GM21737 (cell line): ENCODE data around the gene SIDT2.
"Not testable (repeated sequence)": the region's sequence is repeated elsewhere in the genome, so short reads cannot be mapped to it uniquely, and the experiment has no call there.

Source experiments
- ATAC-seq: cut with Tn5 transposase; IDR thresholded peaks from one replicate; pipeline ENCODE4 v1.9.1; 2021; ENCODE audit warnings: mild to moderate bottlenecking, moderate library complexity; ENCODE audit not compliant: unreplicated experiment

SIDT2 gene

GRCh38 chr11:117171404-117172061, 7.0 kb upstream of the SIDT2 start:
- ATAC-seq = no peak

- no peak for ATAC-seq
Measured at GRCh38 chr11:117172724-117173421, 5.7 kb upstream of the SIDT2 start.

DNA sequence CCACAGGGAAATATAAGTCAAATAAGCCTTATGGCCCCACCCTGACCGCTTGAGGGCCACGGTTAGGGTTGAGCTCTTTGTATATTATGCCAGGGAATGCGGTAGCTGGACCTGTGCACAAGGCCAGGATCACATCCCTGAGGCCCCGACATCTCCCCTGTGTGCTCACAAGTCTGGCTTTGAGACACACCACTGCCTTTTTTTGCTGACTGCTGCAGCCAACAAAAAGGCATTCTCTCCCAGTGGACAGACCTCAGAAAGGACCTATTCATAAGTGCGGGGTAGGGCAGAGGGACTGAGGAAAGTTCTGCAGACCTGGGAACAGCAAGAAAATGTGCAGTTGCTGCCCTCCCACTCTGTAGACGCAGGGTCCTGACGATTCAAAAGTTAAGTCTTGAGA, 3.4 kb upstream of the SIDT2 start:
- no peak for ATAC-seq

GRCh38 chr11:117175781-117176180, 2.8 kb upstream of the SIDT2 start:
- ATAC-seq = no peak

DNA sequence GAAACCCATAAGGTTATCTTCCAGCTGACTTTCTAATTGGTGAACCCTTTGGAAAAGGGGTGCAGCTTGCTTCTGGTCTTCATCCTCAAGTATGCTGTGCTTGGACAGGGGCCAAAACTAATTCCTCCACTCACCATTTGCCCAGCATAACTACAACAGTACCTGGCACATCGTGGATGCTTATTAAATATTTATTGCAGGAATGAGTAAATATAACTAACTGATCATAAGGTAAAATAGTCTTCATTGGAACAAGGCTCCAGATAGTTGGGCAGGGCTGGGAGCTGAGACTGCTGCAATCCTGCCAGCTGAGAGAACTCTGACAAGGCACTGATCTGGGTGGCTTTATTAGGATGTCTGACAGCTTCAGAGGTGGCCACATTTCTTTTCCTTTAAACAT, 2.4 kb upstream of the SIDT2 start:
- no peak for ATAC-seq

DNA sequence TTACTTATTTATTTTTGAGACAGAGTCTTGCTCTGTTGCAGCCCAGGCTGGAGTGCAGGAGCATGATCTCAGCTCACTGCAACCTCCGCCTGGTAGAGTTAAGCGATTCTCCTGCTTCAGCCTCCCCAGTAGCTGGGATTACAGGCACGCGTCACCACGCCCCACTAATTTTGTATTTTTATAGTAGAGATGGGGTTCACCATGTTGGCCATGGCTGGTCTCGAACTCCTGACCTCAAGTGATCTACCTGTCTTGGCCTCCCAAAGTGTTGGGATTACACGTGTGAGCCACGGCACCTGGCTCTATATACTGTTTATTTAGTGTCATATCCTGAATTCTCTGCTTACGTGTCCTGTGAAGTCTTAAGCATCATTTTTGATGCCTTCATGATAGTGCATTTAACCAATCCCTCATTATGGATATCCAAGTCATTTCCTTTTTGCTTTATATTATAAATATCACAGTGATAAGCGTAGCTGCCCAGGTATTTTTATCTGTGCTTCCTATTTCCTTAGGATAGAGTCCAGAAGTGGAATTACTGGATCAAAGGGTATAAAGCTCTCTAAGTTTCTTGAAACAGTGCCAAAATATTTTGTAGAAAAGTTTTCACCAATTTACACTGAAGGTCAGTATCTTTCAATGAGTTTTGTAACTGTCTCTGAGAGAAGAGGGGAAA, 871 bp upstream of the SIDT2 start:
- no peak for ATAC-seq

- ATAC-seq = peak; percentile 15
Measured at GRCh38 chr11:117179048-117179999, 781 bp downstream of the SIDT2 start.

DNA sequence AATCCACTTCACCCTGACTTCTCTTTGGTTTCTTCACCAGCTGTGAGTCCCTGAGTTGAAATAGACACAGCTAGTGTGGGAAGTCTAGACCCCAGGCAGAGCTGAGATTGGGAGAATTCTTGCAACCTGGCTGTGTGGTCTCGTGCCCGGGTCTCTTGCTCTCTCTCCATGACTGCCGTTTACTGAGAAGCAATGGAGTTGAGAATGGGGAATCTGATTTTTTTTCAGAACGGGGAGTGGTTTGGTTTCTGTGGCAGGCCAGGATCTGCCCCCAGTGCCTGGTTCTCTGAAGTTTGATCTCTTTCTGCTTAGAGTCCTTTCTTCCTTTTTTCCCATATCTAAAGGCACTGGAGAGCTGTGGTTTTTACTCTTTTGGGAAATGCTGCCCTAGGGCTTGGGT, 1.5 kb downstream of the SIDT2 start:
- ATAC-seq = no peak

- no peak for ATAC-seq
Measured at GRCh38 chr11:117180661-117181585, 2.4 kb downstream of the SIDT2 start.

- ATAC-seq = no peak
Measured at GRCh38 chr11:117181586-117182550, 3.3 kb downstream of the SIDT2 start.

DNA sequence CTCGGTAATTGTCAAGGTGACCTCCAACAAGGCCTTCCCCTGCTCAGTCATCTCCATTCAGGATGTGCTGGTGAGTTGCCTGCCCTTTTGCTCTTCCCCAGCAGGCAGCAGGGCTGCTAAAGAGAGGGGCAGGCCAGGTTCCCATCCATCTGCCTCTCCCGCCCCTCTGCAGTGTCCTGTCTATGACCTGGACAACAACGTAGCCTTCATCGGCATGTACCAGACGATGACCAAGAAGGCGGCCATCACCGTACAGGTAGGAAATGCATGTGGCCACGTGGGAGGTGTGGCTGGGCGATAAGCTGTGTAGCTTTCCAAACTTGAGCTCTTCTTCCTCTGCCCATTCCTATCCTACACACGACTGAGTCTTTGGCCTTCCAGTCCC, 4.0 kb downstream of the SIDT2 start:
- no peak for ATAC-seq

DNA sequence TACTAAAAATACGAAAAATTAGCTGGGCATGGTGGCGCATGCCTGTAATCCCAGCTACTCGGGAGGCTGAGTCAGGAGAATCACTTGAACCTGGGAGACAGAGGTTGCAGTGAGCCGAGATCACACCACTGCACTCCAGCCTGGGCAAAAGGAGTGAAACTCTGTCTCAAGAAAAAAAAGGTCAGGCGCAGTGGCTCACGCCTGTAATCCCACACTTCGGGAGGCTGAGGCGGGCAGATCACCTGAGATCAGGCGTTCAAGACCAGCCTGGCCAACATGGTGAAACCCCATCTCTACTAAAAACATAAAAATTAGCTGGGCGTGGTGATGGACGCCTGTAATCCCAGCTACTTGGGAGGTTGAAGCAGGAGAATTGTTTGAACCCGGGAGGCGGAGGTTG, 4.6 kb downstream of the SIDT2 start:
- ATAC-seq = not testable (repeated sequence)

GRCh38 chr11:117183724-117184349, 5.3 kb downstream of the SIDT2 start:
- no peak for ATAC-seq

DNA sequence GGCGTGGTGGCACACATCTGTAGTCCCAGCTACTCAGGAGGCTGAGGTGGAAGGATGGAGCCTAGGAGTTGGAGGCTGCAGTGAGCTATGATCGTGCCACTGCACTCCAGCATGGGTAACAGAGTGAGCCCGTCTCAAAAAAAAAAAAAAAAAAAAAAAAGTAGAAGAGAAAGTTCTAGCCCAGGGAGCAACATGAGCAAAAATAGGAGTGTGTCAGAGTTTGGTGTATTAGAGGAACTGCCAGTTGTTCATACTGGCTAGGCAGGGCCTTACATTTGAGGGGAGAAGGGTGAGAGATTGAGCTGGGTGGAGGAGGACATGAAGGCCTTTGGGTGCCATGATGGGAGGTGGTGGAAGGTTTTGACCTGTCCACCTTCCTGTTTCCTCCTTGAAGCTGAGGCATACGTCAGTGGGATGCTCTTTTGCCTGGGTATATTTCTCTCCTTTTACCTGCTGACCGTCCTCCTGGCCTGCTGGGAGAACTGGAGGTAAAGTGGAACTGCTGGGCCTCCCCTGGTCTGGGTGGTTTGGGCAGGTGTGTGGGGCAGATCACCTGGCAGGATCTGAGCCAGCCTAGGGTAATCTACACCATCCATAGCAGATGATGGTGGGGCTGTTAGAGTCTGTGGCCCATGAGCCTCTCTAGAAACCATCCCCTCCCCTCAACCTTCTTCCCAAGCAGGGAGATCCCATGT, 7.3 kb downstream of the SIDT2 start:
- no peak for ATAC-seq

DNA sequence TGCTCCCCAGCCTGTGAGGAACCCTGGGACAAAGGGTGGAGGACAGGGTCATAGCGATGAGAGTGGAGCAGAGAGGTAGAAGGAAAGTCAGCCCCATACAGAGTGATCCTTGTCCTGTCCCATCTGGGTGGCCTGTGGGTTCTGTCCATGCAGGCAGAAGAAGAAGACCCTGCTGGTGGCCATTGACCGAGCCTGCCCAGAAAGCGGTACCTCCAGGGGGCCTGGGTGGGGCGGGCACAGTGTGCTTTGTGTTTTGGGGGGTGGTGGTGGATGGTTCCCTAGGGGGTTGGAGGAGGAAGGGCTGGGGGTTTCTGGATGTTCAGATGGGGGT, 7.9 kb downstream of the SIDT2 start:
- ATAC-seq = no peak

DNA sequence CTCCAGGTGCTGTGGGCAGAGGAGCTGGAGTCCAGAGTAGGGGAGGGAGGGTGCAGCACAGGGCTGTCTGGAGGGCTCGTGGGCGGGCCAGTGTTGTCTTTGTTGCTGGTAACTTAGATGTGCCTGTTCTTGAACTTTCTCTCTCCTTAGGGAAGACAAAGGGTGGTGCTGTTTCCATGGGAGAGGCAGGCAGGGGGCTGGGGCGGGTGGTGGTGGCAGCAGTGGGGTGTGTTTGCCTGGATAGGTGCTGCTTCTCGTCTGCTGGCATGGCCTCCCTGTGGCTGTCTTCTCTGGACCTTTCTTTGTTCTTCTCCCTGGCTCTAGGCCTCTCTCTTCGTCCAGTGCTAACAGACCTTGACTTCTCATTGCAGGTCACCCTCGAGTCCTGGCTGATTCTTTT, 8.5 kb downstream of the SIDT2 start:
- ATAC-seq = no peak

- ATAC-seq = no peak
Measured at GRCh38 chr11:117187428-117187798, 8.9 kb downstream of the SIDT2 start.
